Measurements from ENCODE around the gene PCDHGC4.

GRCh38 chr5:141494761-141495452 lies 10.1 kb downstream of the PCDHGC4 start:
- TF ChIP-seq POLR2A (IDR thresholded peaks at IDR 0.05), result no peak
- no peak for TF ChIP-seq CTCF (IDR thresholded peaks at IDR 0.05)
- TF ChIP-seq POLR2AphosphoS5 (IDR thresholded peaks at IDR 0.05), result no peak
- TF ChIP-seq EP300 (IDR thresholded peaks at IDR 0.05; ENCODE audit: low read depth), result no peak

Measured in transverse colon (tissue), 4 donors.